ENCODE measurements around the gene CACNA1B.

The CACNA1B gene

DNA sequence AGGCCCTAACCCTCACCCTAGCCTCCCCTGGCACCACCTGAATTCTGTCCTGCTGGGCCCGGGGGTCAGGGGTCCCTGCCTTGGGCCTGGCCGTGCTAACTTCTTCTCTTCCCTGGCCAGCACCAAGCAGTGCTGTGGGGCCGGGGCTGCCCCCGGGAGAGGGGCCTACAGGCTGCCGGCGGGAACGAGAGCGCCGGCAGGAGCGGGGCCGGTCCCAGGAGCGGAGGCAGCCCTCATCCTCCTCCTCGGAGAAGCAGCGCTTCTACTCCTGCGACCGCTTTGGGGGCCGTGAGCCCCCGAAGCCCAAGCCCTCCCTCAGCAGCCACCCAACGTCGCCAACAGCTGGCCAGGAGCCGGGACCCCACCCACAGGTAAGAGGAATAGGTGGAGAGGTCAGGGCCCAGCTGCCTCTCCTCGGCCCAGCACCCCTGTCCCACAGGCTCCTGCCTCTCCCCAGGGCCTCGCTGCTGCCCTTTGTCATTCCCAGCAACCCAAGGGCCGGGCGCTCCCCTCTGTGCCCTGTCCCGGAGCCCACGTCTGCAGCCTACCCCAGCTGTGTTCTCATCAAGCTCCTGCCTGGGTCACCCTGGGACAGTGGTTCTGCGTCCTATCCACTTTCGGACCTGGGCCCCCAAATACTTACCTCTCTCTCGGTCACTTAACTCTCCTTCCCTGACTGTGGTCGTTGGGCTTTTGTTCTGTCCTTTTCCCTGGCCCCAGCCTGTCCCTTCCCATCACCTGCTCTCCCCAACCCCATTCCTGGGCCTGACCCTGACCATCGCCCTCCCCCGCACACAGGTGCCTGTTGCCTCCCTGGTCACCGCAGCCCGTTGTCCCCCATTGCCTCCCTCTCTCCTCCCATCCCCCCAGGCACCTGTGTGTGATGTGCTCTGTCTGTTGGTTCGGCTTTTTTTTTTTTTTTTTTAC, 243.2 kb downstream of the CACNA1B start:
- TF ChIP-seq RAD21 (IDR thresholded peaks at IDR 0.05; ENCODE audit: low read depth) (no peak), TCF12 (IDR thresholded peaks at IDR 0.05; ENCODE audit: low read depth) (no peak), TAF1 (IDR thresholded peaks at IDR 0.05; ENCODE audit: low read depth) (no peak), NFIC (IDR thresholded peaks at IDR 0.05) (no peak), FOXM1 (IDR thresholded peaks at IDR 0.05; ENCODE audit: borderline replicate concordance, low read depth) (no peak), EP300 (IDR thresholded peaks at IDR 0.05; ENCODE audit: borderline replicate concordance) (no peak), ZBTB7A (IDR thresholded peaks at IDR 0.05; ENCODE audit: low read depth) (no peak), TEAD4 (IDR thresholded peaks at IDR 0.05) (no peak), CEBPB (IDR thresholded peaks at IDR 0.05) (no peak), CREB1 (IDR thresholded peaks at IDR 0.05; ENCODE audit: low read depth) (no peak), YY1 (IDR thresholded peaks at IDR 0.05; ENCODE audit: low read depth) (no peak), EGR1 (IDR thresholded peaks at IDR 0.05) (no peak)
- TF ChIP-seq, protein P1, sequence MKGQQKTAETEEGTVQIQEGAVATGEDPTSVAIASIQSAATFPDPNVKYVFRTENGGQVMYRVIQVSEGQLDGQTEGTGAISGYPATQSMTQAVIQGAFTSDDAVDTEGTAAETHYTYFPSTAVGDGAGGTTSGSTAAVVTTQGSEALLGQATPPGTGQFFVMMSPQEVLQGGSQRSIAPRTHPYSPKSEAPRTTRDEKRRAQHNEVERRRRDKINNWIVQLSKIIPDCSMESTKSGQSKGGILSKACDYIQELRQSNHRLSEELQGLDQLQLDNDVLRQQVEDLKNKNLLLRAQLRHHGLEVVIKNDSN (IDR thresholded peaks at IDR 0.05), result no peak
- TF ChIP-seq, protein P2, sequence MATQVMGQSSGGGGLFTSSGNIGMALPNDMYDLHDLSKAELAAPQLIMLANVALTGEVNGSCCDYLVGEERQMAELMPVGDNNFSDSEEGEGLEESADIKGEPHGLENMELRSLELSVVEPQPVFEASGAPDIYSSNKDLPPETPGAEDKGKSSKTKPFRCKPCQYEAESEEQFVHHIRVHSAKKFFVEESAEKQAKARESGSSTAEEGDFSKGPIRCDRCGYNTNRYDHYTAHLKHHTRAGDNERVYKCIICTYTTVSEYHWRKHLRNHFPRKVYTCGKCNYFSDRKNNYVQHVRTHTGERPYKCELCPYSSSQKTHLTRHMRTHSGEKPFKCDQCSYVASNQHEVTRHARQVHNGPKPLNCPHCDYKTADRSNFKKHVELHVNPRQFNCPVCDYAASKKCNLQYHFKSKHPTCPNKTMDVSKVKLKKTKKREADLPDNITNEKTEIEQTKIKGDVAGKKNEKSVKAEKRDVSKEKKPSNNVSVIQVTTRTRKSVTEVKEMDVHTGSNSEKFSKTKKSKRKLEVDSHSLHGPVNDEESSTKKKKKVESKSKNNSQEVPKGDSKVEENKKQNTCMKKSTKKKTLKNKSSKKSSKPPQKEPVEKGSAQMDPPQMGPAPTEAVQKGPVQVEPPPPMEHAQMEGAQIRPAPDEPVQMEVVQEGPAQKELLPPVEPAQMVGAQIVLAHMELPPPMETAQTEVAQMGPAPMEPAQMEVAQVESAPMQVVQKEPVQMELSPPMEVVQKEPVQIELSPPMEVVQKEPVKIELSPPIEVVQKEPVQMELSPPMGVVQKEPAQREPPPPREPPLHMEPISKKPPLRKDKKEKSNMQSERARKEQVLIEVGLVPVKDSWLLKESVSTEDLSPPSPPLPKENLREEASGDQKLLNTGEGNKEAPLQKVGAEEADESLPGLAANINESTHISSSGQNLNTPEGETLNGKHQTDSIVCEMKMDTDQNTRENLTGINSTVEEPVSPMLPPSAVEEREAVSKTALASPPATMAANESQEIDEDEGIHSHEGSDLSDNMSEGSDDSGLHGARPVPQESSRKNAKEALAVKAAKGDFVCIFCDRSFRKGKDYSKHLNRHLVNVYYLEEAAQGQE (IDR thresholded peaks at IDR 0.05; ENCODE audit: low read depth), result no peak
- TF ChIP-seq, protein P3, sequence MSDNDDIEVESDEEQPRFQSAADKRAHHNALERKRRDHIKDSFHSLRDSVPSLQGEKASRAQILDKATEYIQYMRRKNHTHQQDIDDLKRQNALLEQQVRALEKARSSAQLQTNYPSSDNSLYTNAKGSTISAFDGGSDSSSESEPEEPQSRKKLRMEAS (IDR thresholded peaks at IDR 0.05), result no peak

DNA sequence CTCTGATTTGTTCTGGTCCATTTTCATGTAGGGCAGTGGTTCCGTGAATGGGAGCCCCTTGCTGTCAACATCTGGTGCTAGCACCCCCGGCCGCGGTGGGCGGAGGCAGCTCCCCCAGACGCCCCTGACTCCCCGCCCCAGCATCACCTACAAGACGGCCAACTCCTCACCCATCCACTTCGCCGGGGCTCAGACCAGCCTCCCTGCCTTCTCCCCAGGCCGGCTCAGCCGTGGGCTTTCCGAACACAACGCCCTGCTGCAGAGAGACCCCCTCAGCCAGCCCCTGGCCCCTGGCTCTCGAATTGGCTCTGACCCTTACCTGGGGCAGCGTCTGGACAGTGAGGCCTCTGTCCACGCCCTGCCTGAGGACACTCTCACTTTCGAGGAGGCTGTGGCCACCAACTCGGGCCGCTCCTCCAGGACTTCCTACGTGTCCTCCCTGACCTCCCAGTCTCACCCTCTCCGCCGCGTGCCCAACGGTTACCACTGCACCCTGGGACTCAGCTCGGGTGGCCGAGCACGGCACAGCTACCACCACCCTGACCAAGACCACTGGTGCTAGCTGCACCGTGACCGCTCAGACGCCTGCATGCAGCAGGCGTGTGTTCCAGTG, 244.0 kb downstream of the CACNA1B start:
- TF ChIP-seq ZBTB7A (IDR thresholded peaks at IDR 0.05; ENCODE audit: low read depth), result no peak

DNA sequence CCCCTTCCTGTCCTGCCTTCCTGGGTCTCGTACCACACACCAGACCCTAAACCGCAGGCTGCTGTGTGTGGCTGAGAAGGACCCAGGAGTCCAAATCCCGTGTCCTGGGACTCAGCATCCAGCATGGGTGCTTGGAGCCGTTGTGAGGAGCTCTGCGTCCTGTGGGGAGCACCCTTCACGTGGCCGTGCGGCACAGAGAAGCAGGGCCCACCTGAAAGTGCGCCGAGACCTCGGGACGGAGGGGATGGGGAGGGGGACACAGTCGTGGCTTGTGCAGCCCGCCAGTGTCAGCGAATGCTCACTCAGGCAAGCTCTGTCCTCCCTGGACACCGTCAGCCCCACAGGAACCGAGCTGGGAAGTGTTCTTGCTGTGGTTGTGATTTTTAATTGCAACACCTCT, 244.6 kb downstream of the CACNA1B start:
- TF ChIP-seq TAF1 (IDR thresholded peaks at IDR 0.05; ENCODE audit: low read depth) (no peak), ZBTB7A (IDR thresholded peaks at IDR 0.05; ENCODE audit: low read depth) (no peak), TEAD4 (IDR thresholded peaks at IDR 0.05) (no peak), CREB1 (IDR thresholded peaks at IDR 0.05; ENCODE audit: low read depth) (no peak), TCF12 (IDR thresholded peaks at IDR 0.05; ENCODE audit: low read depth) (no peak), EP300 (IDR thresholded peaks at IDR 0.05; ENCODE audit: borderline replicate concordance) (no peak), RAD21 (IDR thresholded peaks at IDR 0.05; ENCODE audit: low read depth) (no peak), EGR1 (IDR thresholded peaks at IDR 0.05) (no peak), NFIC (IDR thresholded peaks at IDR 0.05) (no peak), CEBPB (IDR thresholded peaks at IDR 0.05) (no peak), FOXM1 (IDR thresholded peaks at IDR 0.05; ENCODE audit: borderline replicate concordance, low read depth) (no peak), YY1 (IDR thresholded peaks at IDR 0.05; ENCODE audit: low read depth) (no peak)
- TF ChIP-seq, protein P2 (IDR thresholded peaks at IDR 0.05; ENCODE audit: low read depth), result no peak
- TF ChIP-seq, protein P3 (IDR thresholded peaks at IDR 0.05), result no peak
- TF ChIP-seq, protein P1 (IDR thresholded peaks at IDR 0.05), result no peak

DNA sequence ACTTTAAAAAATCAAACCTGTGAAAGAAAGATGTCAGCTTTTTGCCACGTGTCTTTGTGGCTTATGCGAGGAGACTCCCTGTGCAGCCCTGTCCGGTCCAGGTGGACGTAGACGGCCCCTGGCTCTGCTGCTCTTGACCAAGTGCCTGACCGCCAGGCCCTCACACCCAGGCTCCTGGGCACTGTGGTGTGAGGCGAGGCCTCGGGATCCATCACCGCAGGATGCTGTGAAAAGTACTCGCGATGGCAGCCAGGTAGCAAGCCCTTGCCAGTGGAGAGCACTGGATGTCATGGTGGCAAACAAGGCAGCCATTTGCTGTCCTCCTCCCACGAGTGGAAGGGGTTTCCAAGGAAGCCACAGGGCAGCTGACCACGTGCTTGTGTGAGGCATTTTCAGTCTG, 245.1 kb downstream of the CACNA1B start:
- TF ChIP-seq RAD21 (IDR thresholded peaks at IDR 0.05; ENCODE audit: low read depth) (no peak), CREB1 (IDR thresholded peaks at IDR 0.05; ENCODE audit: low read depth) (no peak), TAF1 (IDR thresholded peaks at IDR 0.05; ENCODE audit: low read depth) (no peak), NFIC (IDR thresholded peaks at IDR 0.05) (no peak), YY1 (IDR thresholded peaks at IDR 0.05; ENCODE audit: low read depth) (no peak), FOXM1 (IDR thresholded peaks at IDR 0.05; ENCODE audit: borderline replicate concordance, low read depth) (no peak), CEBPB (IDR thresholded peaks at IDR 0.05) (no peak), TCF12 (IDR thresholded peaks at IDR 0.05; ENCODE audit: low read depth) (no peak), EP300 (IDR thresholded peaks at IDR 0.05; ENCODE audit: borderline replicate concordance) (no peak), TEAD4 (IDR thresholded peaks at IDR 0.05) (no peak)
- TF ChIP-seq, protein P3 (IDR thresholded peaks at IDR 0.05), result no peak

DNA sequence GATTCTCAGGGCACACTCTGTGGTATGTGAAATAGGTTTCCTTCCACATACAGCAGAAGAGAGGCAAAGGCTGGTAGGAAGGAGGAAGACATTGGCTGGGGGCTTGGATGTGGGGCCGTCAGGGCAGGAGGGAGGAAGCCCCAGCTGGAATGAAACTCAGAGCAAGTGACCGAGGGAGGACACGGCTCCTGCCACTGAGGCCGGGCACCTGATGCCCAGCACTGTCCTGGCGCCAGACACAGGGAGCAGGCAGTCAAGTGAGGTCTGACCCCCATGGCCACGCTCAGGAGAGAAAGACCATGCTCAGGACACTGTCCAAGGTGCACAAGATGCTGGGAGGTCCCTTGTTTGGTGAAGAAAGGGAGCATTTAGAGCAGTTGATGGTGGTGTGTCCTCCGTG, 245.5 kb downstream of the CACNA1B start:
- no peak for TF ChIP-seq TAF1 (IDR thresholded peaks at IDR 0.05; ENCODE audit: low read depth)
- TF ChIP-seq FOXM1 (IDR thresholded peaks at IDR 0.05; ENCODE audit: borderline replicate concordance, low read depth), result no peak
- no peak for TF ChIP-seq NFIC (IDR thresholded peaks at IDR 0.05)
- no peak for TF ChIP-seq TEAD4 (IDR thresholded peaks at IDR 0.05)
- TF ChIP-seq CEBPB (IDR thresholded peaks at IDR 0.05), result no peak
- no peak for TF ChIP-seq YY1 (IDR thresholded peaks at IDR 0.05; ENCODE audit: low read depth)
- TF ChIP-seq CREB1 (IDR thresholded peaks at IDR 0.05; ENCODE audit: low read depth), result no peak
- no peak for TF ChIP-seq EGR1 (IDR thresholded peaks at IDR 0.05)
- TF ChIP-seq, protein P3 (IDR thresholded peaks at IDR 0.05), result no peak
- no peak for TF ChIP-seq ZBTB7A (IDR thresholded peaks at IDR 0.05; ENCODE audit: low read depth)
- no peak for TF ChIP-seq RAD21 (IDR thresholded peaks at IDR 0.05; ENCODE audit: low read depth)
- no peak for TF ChIP-seq TCF12 (IDR thresholded peaks at IDR 0.05; ENCODE audit: low read depth)
- TF ChIP-seq, protein P2 (IDR thresholded peaks at IDR 0.05; ENCODE audit: low read depth), result no peak
- TF ChIP-seq EP300 (IDR thresholded peaks at IDR 0.05; ENCODE audit: borderline replicate concordance), result no peak
- TF ChIP-seq, protein P1 (IDR thresholded peaks at IDR 0.05), result no peak

Data from Ishikawa (cell line).